GM10266 (cell line): Measurements from ENCODE around the gene TNNI3K.

Experiments used
- DNase-seq: peaks from one replicate; pipeline ENCODE4 v3.0.0; 2012; ENCODE audit errors: extremely low spot score
- TF ChIP-seq, protein P1 (sequence below): IDR thresholded peaks from 2 replicates; pipeline ENCODE4 v1.5.1; 2012; ENCODE audit warnings: mild to moderate bottlenecking, low read depth; ENCODE audit not compliant: control insufficient read depth, insufficient read depth; ENCODE audit errors: missing control alignments

Gene TNNI3K

DNA sequence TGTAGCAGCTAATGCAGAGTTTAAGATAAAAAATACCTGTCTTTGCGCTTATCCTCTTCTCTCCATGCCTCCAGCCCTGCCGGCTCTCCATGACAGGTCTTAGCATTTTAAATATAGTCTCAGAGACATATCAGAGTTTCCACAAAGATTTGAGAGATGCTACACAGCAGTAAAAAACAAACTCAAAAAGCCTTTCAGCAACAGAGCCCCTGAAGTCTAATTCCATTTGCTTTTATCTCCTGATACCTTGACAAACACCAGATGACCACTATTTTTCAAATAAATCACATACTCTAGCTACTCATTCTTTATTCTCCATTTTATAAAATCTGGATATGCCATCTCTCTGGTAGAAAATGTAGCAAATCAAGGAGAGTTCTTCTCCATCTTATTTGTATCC lies 356.8 kb downstream of the TNNI3K start:
- DNase-seq = no peak
- TF ChIP-seq, protein P1, sequence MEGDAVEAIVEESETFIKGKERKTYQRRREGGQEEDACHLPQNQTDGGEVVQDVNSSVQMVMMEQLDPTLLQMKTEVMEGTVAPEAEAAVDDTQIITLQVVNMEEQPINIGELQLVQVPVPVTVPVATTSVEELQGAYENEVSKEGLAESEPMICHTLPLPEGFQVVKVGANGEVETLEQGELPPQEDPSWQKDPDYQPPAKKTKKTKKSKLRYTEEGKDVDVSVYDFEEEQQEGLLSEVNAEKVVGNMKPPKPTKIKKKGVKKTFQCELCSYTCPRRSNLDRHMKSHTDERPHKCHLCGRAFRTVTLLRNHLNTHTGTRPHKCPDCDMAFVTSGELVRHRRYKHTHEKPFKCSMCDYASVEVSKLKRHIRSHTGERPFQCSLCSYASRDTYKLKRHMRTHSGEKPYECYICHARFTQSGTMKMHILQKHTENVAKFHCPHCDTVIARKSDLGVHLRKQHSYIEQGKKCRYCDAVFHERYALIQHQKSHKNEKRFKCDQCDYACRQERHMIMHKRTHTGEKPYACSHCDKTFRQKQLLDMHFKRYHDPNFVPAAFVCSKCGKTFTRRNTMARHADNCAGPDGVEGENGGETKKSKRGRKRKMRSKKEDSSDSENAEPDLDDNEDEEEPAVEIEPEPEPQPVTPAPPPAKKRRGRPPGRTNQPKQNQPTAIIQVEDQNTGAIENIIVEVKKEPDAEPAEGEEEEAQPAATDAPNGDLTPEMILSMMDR = no peak

GRCh38 chr1:74592580-74593355 lies 357.6 kb downstream of the TNNI3K start:
- TF ChIP-seq, protein P1 = no peak
- DNase-seq = no peak
